ENCODE measurements around the gene NTSR2.

DNA sequence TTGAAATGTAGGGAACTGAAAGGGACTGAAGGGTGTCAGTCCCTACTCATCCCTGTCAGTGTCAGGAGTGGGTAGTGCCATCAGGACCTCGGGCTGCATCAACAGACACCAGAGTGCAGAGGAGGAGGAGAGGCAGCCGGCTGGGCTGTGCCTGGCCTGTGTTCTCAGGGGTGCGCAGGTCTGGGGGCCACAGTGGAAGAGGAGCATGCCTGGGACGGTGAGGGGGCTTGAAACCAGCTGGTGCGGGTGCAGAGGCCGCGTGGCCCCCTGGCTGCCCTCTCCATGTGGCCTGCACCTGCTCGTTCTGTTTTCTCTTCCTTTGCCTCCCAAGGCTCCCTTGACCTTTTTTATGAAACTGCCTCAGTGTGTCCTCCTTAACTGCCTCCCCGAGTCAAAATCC is 41.3 kb downstream of the NTSR2 start:
- TF ChIP-seq CTCF (IDR thresholded peaks at IDR 0.05) (no peak), POLR2AphosphoS5 (IDR thresholded peaks at IDR 0.05) (no peak), POLR2A (IDR thresholded peaks at IDR 0.05) (no peak), EP300 (IDR thresholded peaks at IDR 0.05) (no peak)
